Uterus (tissue), 2 donors: ENCODE measurements around the gene NAA10.
A peak's percentile ranks its signal among the peaks of the same experiment; 100 is the strongest.

ENCODE experiments used
- CTCF ChIP-seq, 4 experiments: fragments of 200-600 bp in 2 of 4; fragments of 450-650 bp in 2 of 4; sonication (generic) in 2 of 4; IDR thresholded peaks; one replicate each; pipeline ENCODE4 v1.5.1; 2016 to 2019; ENCODE audit warnings: antibody characterized with exemption in 4 of 4, mild to moderate bottlenecking in 2 of 4, moderate library complexity in 1 of 4
- POLR2A ChIP-seq, 2 donors: fragments of 450-650 bp; IDR thresholded peaks; one replicate each; pipeline ENCODE4 v1.6.1; 2016; ENCODE audit warnings: antibody characterized with exemption in 2 of 2, mild to moderate bottlenecking in 1 of 2, moderate library complexity in 1 of 2

- peak; percentile 29 to 54 (median 34) for TF ChIP-seq CTCF (IDR thresholded peaks at IDR 0.05)
- TF ChIP-seq POLR2A (IDR thresholded peaks at IDR 0.05) = no peak
Measured at GRCh38 chrX:153922932-153923857, 11.6 kb downstream of the NAA10 start.
